OCI-LY3 (cell line): ENCODE data around the gene PLD5.

ENCODE experiments used
- H2AFZ ChIP-seq: fragments of 200-600, 300-600 bp; shearing (Covaris generic); 2 replicates; pipeline ENCODE4 v1.6.0; 2014; ENCODE audit warnings: antibody characterized with exemption, low read depth, low read length
- H3K27ac ChIP-seq: fragments of 200-600, 300-600 bp; sonication (generic); 2 replicates; pipeline ENCODE4 v1.5.1; 2014; ENCODE audit warnings: mild to moderate bottlenecking, low read length, moderate library complexity, mixed read lengths
- H3K27me3 ChIP-seq: fragments of 200-600, 300-600 bp; sonication (generic); 2 replicates; pipeline ENCODE4 v1.6.1; 2014; ENCODE audit warnings: low read depth, low read length, mixed read lengths
- H3K36me3 ChIP-seq: fragments of 200-600, 300-600 bp; sonication (generic); replicated peaks from 2 replicates; pipeline ENCODE3; 2014; ENCODE audit warnings: low read depth, low read length, mixed read lengths
- H3K4me1 ChIP-seq: fragments of 300-600, 200-600 bp; sonication (generic); 2 replicates; pipeline ENCODE4 v1.6.1; 2014; ENCODE audit warnings: low read length, mixed read lengths
- H3K4me2 ChIP-seq: fragments of 200-600, 300-600 bp; sonication (generic); 2 replicates; pipeline ENCODE4 v1.6.1; 2014; ENCODE audit warnings: low read length, mixed read lengths
- H3K4me3 ChIP-seq: fragments of 300-600, 200-600 bp; sonication (generic); 2 replicates; pipeline ENCODE4 v1.5.1; 2014; ENCODE audit warnings: antibody characterized with exemption, mild to moderate bottlenecking, low read length, moderate library complexity
- H3K79me2 ChIP-seq: fragments of 300-600, 200-600 bp; shearing (Covaris generic); 2 replicates; pipeline ENCODE4 v1.6.1; 2014; ENCODE audit warnings: mild to moderate bottlenecking, low read length, mixed read lengths
- H3K9ac ChIP-seq: fragments of 300-600, 200-600 bp; shearing (Covaris generic); 2 replicates; pipeline ENCODE4 v1.6.0; 2014; ENCODE audit warnings: mild to moderate bottlenecking, low read length, moderate library complexity
- H3K9me3 ChIP-seq: fragments of 200-600, 300-600 bp; shearing (Covaris generic); 2 replicates; pipeline ENCODE4 v1.6.1; 2014; ENCODE audit warnings: low read length, mixed read lengths; ENCODE audit not compliant: insufficient read depth
- H4K20me1 ChIP-seq: fragments of 200-600, 300-600 bp; sonication (generic); 2 replicates; pipeline ENCODE4 v1.6.1; 2016; ENCODE audit warnings: low read length, mixed read lengths; ENCODE audit not compliant: insufficient read depth
- CTCF ChIP-seq: fragments of 200-600, 300-600 bp; sonication (generic); IDR thresholded peaks from 2 replicates; pipeline ENCODE4 v1.5.1; 2014; ENCODE audit warnings: antibody characterized with exemption, low read length, low read depth
- EZH2phosphoT487 ChIP-seq: fragments of 200-600 bp; shearing (Covaris generic); IDR thresholded peaks from 2 replicates; pipeline ENCODE4 v1.6.1; 2018; ENCODE audit warnings: antibody characterized with exemption, mixed run types, low read depth

Gene PLD5

GRCh38 chr1:242416657-242417056 lies 107.8 kb downstream of the PLD5 start:
- Histone ChIP-seq H3K27ac (no peak overlapping the region), H3K4me1 (no peaks in the 10 kb centered on the region), H3K9ac (no peak overlapping the region), H4K20me1 (no peaks in the 10 kb centered on the region), H3K27me3 (no peaks in the 10 kb centered on the region), H2AFZ (no peak overlapping the region), H3K4me3 (no peak overlapping the region), H3K79me2 (no peaks in the 10 kb centered on the region), H3K9me3 (no peaks in the 10 kb centered on the region), H3K36me3 (no peaks in the 10 kb centered on the region), H3K4me2 (no peak overlapping the region)
- TF ChIP-seq EZH2phosphoT487 (no peak), CTCF (no peak)

GRCh38 chr1:242412921-242413320 lies 111.6 kb downstream of the PLD5 start:
- Histone ChIP-seq H3K36me3 (no peaks in the 10 kb centered on the region), H3K79me2 (no peaks in the 10 kb centered on the region), H3K27me3 (no peaks in the 10 kb centered on the region), H3K4me2 (no peak overlapping the region), H3K9me3 (no peaks in the 10 kb centered on the region), H3K9ac (no peak overlapping the region), H2AFZ (no peak overlapping the region), H4K20me1 (no peaks in the 10 kb centered on the region), H3K4me1 (no peaks in the 10 kb centered on the region), H3K4me3 (no peak overlapping the region), H3K27ac (no peak overlapping the region)
- TF ChIP-seq CTCF (no peak), EZH2phosphoT487 (no peak)

GRCh38 chr1:242411901-242412300 lies 112.6 kb downstream of the PLD5 start:
- Histone ChIP-seq H3K27me3 (no peaks in the 10 kb centered on the region), H3K4me2 (no peak overlapping the region), H3K4me3 (no peak overlapping the region), H3K27ac (no peak overlapping the region), H3K9ac (no peak overlapping the region), H3K9me3 (no peaks in the 10 kb centered on the region), H3K36me3 (no peaks in the 10 kb centered on the region), H3K4me1 (no peaks in the 10 kb centered on the region), H4K20me1 (no peaks in the 10 kb centered on the region), H2AFZ (no peak overlapping the region), H3K79me2 (no peaks in the 10 kb centered on the region)
- no peak for TF ChIP-seq CTCF

GRCh38 chr1:242405947-242406346 lies 118.5 kb downstream of the PLD5 start:
- Histone ChIP-seq H3K4me2 (no peak overlapping the region), H3K9ac (no peak overlapping the region), H3K27me3 (no peaks in the 10 kb centered on the region), H3K9me3 (no peaks in the 10 kb centered on the region), H4K20me1 (no peaks in the 10 kb centered on the region), H3K79me2 (no peaks in the 10 kb centered on the region), H3K36me3 (no peaks in the 10 kb centered on the region), H3K4me1 (no peaks in the 10 kb centered on the region), H2AFZ (no peak overlapping the region), H3K4me3 (no peak overlapping the region), H3K27ac (no peak overlapping the region)
- TF ChIP-seq EZH2phosphoT487 (no peak), CTCF (no peak)
